WI38 (cell line): ENCODE data around the gene BCLAF3.

Experiments
- H3K4me3 ChIP-seq: 2 replicates; pipeline ENCODE4 v1.5.1; 2011; ENCODE audit warnings: low read depth, mild to moderate bottlenecking, control low read depth, low read length
- TF ChIP-seq, protein P1 (sequence below): IDR thresholded peaks from 2 replicates; pipeline ENCODE4 v1.5.1; 2012; ENCODE audit warnings: low read depth, mild to moderate bottlenecking, control low read depth, low read length

Gene BCLAF3

DNA sequence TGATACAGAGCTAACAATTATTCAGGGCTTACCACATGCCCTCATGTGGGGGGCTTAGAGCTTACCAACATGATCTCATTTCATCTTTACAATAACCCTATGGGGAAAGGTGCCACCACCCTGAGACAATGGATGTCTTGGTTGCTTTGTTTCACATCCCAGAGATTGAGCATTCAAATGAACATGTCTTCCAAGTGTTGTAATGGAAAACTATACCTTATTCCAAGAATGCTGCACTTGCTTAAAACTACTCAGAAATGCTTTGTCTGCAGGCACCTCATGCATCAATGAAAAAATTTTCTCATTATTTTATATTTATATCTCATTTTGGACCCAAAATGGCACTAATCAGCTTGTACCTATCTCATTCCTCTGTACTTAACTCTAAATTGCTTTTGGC lies 34.6 kb downstream of the BCLAF3 start:
- no peak overlapping the region for H3K4me3 ChIP-seq
- TF ChIP-seq, protein P1, sequence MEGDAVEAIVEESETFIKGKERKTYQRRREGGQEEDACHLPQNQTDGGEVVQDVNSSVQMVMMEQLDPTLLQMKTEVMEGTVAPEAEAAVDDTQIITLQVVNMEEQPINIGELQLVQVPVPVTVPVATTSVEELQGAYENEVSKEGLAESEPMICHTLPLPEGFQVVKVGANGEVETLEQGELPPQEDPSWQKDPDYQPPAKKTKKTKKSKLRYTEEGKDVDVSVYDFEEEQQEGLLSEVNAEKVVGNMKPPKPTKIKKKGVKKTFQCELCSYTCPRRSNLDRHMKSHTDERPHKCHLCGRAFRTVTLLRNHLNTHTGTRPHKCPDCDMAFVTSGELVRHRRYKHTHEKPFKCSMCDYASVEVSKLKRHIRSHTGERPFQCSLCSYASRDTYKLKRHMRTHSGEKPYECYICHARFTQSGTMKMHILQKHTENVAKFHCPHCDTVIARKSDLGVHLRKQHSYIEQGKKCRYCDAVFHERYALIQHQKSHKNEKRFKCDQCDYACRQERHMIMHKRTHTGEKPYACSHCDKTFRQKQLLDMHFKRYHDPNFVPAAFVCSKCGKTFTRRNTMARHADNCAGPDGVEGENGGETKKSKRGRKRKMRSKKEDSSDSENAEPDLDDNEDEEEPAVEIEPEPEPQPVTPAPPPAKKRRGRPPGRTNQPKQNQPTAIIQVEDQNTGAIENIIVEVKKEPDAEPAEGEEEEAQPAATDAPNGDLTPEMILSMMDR = no peak

DNA sequence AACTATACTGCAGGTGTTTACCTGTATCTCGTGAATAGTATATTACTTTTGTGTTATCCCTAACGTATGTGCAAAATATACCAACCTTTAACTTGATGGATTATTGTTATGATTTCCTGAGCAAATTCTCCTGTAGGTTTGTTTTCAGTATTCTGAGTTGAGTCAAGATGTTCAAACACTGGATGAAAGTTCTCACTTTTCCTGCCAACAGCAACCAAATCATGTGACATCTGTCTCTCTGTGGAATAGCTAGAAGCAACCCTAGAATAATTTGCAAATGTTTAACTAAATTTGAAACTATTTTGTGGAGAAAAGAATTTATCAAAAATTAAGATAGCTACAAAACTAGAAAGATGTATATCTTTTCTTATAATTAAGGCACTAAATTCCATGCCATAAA lies 35.6 kb downstream of the BCLAF3 start:
- TF ChIP-seq, protein P1 = no peak
- no peak overlapping the region for H3K4me3 ChIP-seq

DNA sequence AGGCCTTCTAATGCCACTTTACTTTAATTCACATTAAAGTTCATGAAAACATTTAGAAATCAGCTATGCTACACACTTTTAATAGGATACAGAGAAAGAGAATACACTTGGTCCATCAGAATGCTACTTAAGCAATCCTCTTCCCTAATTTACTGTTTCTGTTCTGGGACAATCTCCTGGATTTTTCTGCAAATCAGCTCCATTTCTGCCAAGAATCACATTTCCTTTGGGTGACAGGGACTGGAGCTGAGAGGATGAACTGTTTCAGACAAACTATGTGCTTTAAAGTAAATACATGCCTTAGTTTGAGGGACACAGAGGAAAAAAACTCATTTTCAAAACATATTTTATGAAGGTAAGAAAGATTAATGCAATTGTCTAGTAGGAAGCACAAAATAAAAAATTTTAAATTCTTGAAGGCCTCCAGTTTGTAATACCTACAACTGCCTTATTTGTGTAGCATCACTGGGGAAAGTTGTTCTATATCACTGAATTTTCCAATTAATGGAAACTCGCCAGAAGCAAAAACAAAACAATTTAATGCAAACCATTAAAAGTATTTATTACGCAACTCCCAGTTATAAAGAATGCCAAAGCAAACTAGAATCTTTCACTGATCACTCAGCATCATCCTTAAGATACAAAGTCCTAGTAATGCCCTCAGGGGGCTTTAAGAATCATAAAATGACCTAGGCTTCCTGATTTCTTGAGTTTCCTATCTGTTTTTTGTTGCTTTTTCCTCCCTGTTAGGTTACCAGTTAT lies 36.3 kb downstream of the BCLAF3 start:
- no peak overlapping the region for H3K4me3 ChIP-seq
- TF ChIP-seq, protein P1 = no peak

DNA sequence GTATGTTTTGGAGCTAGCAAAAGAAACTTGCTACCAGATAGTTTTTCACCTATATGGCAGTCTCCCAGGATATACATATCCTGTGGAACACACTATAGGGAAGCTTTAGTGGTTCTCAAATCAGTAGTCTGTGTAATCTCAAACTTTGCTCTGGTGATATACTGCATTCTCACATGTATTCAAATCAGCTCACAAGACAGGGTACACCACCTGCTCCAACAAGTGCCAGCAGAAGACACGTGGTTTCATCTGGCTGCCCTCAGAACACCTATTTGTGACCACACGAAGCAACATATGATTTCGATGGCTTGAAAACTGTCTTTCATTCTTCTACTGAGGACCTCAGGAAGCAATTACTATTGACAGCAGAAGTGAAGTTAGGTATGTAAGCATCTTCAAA lies 37.7 kb downstream of the BCLAF3 start:
- TF ChIP-seq, protein P1 = no peak
- no peak overlapping the region for H3K4me3 ChIP-seq

DNA sequence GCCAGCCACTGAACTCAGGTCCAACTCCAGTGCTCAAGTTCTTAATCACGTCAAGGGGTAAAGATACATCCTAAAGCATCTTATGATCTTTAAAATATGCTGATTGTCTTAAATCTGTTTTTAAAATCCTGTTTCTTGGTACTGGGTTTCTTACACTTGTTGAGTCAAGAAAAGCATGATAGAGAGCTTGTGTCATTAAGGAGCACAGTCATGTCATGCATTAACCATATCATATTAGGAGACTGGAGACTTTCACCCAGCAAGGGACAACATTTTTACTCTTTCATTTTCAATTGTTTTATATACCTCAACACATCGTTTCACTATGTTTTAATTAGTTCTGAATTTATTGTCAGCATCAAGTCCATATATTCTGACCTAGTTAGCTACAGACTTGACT lies 41.5 kb downstream of the BCLAF3 start:
- H3K4me3 ChIP-seq = no peak overlapping the region
- TF ChIP-seq, protein P1 = no peak

DNA sequence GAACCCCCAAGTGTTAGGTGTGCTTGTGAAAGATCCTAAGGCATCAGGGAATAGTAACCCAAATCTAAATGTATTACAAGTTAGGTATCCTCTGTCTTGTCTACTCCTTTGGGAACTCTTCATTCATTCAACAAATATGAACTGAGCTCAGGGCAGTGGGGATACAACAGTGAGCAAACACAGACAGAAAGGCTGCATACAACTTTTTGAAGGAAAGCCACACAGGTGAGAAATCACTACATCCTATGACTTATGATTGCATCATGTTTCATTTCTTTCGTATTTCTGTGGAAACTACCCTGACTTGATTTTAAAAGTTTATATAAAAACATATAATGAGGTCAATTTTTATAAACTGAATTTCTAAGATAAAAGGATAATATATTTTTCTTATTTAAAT lies 43.2 kb downstream of the BCLAF3 start:
- H3K4me3 ChIP-seq = no peak overlapping the region
- TF ChIP-seq, protein P1 = no peak
